HEK293 (cell line): ENCODE results near the gene CENPX.
A peak's percentile ranks its signal among the peaks of the same experiment; 100 is the strongest.

Experiments
- GLI4 ChIP-seq: fragments of 450-650 bp; formaldehyde crosslinking; IDR thresholded peaks from 2 replicates; pipeline ENCODE4 v1.5.1; 2016; ENCODE audit warnings: missing biosample characterization, missing genetic modification characterization
- MYNN ChIP-seq: fragments of 450-650 bp; formaldehyde crosslinking; IDR thresholded peaks from 2 replicates; pipeline ENCODE4 v1.5.1; 2016; ENCODE audit warnings: missing biosample characterization, missing genetic modification characterization, borderline replicate concordance
- SP2 ChIP-seq: fragments of 450-650 bp; formaldehyde crosslinking; IDR thresholded peaks from 2 replicates; pipeline ENCODE4 v1.5.1; 2016; ENCODE audit warnings: missing biosample characterization, missing genetic modification characterization
- SP7 ChIP-seq: fragments of 450-650 bp; formaldehyde crosslinking; IDR thresholded peaks from 2 replicates; pipeline ENCODE4 v1.5.1; 2016; ENCODE audit warnings: missing biosample characterization, missing genetic modification characterization
- ZBTB48 ChIP-seq: fragments of 450-650 bp; formaldehyde crosslinking; IDR thresholded peaks from 2 replicates; pipeline ENCODE4 v1.5.1; 2016; ENCODE audit warnings: missing biosample characterization, missing genetic modification characterization
- ZNF433 ChIP-seq: fragments of 450-650 bp; formaldehyde crosslinking; IDR thresholded peaks from 2 replicates; pipeline ENCODE4 v1.5.1; 2016; ENCODE audit warnings: missing biosample characterization, missing genetic modification characterization, low read depth
- TF ChIP-seq, protein P1 (sequence below): fragments of 450-650 bp; formaldehyde crosslinking; IDR thresholded peaks from 2 replicates; pipeline ENCODE4 v1.5.1; 2016; ENCODE audit warnings: missing biosample characterization, missing genetic modification characterization
- TF ChIP-seq, protein P2 (sequence below): fragments of 450-650 bp; formaldehyde crosslinking; IDR thresholded peaks from 2 replicates; pipeline ENCODE4 v1.5.1; 2016; ENCODE audit warnings: missing biosample characterization, missing genetic modification characterization
- TF ChIP-seq, protein P3 (sequence below): fragments of 450-650 bp; formaldehyde crosslinking; IDR thresholded peaks from 2 replicates; pipeline ENCODE4 v1.5.1; 2016; ENCODE audit warnings: missing biosample characterization, missing genetic modification characterization
- TF ChIP-seq, protein P4 (sequence below): fragments of 450-650 bp; formaldehyde crosslinking; IDR thresholded peaks from 2 replicates; pipeline ENCODE4 v1.5.1; 2016; ENCODE audit warnings: missing biosample characterization, missing genetic modification characterization, borderline replicate concordance
- TF ChIP-seq, protein P5 (sequence below): fragments of 450-650 bp; formaldehyde crosslinking; conservative IDR thresholded peaks from 2 replicates; pipeline ENCODE4 v1.5.1; 2016; ENCODE audit warnings: low read depth, missing biosample characterization, missing genetic modification characterization
- TF ChIP-seq, protein P6 (sequence below): fragments of 450-650 bp; formaldehyde crosslinking; IDR thresholded peaks from 2 replicates; pipeline ENCODE4 v1.5.1; 2016; ENCODE audit warnings: missing biosample characterization, missing genetic modification characterization
- TF ChIP-seq, protein P7 (sequence below): fragments of 450-650 bp; IDR thresholded peaks from 2 replicates; pipeline ENCODE4 v1.5.1; 2018; ENCODE audit warnings: missing biosample characterization, mild to moderate bottlenecking, missing genetic modification characterization
- TF ChIP-seq, protein P8 (sequence below): fragments of 450-650 bp; formaldehyde crosslinking; IDR thresholded peaks from 2 replicates; pipeline ENCODE4 v1.5.1; 2016; ENCODE audit warnings: missing biosample characterization, missing genetic modification characterization
- TF ChIP-seq, protein P9 (sequence below): sonication (generic); formaldehyde crosslinking; IDR thresholded peaks from 2 replicates; pipeline ENCODE4 v1.8.1; 2022; ENCODE audit warnings: mild to moderate bottlenecking, moderate library complexity, missing genetic modification reagents

CENPX gene

DNA sequence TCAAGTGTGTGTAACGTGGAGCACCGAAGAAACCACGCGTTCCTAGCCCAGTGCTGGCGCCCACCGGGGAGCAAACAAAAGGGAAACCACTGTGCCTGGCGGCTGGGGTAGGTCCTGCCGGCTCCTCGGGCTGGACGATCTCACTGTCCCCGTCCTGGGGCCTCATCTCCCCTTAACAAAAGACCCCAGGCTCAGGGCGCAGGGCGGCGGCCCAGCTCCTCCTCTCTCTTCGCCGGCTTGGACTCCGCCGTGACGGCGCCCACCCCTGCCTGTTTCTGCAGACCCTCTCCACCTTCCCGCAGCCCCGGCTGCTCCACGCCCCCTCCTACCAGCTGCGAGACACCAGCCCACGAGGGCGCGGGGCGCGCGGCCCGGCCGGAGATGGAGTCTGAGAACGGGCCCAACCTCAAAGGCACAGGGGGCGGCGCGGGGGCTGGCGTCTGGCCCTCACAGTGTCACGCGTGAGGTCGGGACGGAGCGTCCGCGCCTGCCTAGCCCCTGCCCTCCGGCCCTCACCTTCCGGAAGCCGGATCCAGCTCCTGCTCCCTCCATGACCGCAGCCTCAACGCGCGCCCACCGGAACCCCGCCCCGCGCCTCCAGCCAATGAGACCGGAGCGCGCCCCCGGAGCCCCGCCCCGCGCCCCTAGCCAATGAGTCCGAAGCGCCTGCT, at the start of gene CENPX (continued):
- TF ChIP-seq, protein P1, sequence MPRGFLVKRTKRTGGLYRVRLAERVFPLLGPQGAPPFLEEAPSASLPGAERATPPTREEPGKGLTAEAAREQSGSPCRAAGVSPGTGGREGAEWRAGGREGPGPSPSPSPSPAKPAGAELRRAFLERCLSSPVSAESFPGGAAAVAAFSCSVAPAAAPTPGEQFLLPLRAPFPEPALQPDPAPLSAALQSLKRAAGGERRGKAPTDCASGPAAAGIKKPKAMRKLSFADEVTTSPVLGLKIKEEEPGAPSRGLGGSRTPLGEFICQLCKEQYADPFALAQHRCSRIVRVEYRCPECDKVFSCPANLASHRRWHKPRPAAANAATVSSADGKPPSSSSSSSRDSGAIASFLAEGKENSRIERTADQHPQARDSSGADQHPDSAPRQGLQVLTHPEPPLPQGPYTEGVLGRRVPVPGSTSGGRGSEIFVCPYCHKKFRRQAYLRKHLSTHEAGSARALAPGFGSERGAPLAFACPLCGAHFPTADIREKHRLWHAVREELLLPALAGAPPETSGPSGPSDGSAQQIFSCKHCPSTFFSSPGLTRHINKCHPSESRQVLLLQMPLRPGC: no peak
- TF ChIP-seq MYNN (tag by site-specific recombination) (0 out of 2 replicates have a peak, but pooled peaks have one; percentile 14), SP2 (tag by site-specific recombination) (no peak), GLI4 (peak; percentile 64; the same call in 1 of the 2 replicates), ZNF433 (tag by site-specific recombination) (no peak), ZBTB48 (tag by site-specific recombination) (0 out of 2 replicates have a peak, but pooled peaks have one; percentile 33), SP7 (peak; percentile 57)
- TF ChIP-seq, protein P2, sequence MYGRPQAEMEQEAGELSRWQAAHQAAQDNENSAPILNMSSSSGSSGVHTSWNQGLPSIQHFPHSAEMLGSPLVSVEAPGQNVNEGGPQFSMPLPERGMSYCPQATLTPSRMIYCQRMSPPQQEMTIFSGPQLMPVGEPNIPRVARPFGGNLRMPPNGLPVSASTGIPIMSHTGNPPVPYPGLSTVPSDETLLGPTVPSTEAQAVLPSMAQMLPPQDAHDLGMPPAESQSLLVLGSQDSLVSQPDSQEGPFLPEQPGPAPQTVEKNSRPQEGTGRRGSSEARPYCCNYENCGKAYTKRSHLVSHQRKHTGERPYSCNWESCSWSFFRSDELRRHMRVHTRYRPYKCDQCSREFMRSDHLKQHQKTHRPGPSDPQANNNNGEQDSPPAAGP (tag by site-specific recombination): no peak; the same call in 1 of the 2 replicates
- TF ChIP-seq, protein P3, sequence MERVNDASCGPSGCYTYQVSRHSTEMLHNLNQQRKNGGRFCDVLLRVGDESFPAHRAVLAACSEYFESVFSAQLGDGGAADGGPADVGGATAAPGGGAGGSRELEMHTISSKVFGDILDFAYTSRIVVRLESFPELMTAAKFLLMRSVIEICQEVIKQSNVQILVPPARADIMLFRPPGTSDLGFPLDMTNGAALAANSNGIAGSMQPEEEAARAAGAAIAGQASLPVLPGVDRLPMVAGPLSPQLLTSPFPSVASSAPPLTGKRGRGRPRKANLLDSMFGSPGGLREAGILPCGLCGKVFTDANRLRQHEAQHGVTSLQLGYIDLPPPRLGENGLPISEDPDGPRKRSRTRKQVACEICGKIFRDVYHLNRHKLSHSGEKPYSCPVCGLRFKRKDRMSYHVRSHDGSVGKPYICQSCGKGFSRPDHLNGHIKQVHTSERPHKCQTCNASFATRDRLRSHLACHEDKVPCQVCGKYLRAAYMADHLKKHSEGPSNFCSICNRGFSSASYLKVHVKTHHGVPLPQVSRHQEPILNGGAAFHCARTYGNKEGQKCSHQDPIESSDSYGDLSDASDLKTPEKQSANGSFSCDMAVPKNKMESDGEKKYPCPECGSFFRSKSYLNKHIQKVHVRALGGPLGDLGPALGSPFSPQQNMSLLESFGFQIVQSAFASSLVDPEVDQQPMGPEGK: peak; percentile 75; the same call in 1 of the 2 replicates
- TF ChIP-seq, protein P4, sequence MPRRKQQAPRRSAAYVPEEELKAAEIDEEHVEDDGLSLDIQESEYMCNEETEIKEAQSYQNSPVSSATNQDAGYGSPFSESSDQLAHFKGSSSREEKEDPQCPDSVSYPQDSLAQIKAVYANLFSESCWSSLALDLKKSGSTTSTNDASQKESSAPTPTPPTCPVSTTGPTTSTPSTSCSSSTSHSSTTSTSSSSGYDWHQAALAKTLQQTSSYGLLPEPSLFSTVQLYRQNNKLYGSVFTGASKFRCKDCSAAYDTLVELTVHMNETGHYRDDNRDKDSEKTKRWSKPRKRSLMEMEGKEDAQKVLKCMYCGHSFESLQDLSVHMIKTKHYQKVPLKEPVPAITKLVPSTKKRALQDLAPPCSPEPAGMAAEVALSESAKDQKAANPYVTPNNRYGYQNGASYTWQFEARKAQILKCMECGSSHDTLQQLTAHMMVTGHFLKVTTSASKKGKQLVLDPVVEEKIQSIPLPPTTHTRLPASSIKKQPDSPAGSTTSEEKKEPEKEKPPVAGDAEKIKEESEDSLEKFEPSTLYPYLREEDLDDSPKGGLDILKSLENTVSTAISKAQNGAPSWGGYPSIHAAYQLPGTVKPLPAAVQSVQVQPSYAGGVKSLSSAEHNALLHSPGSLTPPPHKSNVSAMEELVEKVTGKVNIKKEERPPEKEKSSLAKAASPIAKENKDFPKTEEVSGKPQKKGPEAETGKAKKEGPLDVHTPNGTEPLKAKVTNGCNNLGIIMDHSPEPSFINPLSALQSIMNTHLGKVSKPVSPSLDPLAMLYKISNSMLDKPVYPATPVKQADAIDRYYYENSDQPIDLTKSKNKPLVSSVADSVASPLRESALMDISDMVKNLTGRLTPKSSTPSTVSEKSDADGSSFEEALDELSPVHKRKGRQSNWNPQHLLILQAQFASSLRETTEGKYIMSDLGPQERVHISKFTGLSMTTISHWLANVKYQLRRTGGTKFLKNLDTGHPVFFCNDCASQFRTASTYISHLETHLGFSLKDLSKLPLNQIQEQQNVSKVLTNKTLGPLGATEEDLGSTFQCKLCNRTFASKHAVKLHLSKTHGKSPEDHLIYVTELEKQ: peak; percentile 29; the same call in 1 of the 2 replicates
- TF ChIP-seq, protein P5, sequence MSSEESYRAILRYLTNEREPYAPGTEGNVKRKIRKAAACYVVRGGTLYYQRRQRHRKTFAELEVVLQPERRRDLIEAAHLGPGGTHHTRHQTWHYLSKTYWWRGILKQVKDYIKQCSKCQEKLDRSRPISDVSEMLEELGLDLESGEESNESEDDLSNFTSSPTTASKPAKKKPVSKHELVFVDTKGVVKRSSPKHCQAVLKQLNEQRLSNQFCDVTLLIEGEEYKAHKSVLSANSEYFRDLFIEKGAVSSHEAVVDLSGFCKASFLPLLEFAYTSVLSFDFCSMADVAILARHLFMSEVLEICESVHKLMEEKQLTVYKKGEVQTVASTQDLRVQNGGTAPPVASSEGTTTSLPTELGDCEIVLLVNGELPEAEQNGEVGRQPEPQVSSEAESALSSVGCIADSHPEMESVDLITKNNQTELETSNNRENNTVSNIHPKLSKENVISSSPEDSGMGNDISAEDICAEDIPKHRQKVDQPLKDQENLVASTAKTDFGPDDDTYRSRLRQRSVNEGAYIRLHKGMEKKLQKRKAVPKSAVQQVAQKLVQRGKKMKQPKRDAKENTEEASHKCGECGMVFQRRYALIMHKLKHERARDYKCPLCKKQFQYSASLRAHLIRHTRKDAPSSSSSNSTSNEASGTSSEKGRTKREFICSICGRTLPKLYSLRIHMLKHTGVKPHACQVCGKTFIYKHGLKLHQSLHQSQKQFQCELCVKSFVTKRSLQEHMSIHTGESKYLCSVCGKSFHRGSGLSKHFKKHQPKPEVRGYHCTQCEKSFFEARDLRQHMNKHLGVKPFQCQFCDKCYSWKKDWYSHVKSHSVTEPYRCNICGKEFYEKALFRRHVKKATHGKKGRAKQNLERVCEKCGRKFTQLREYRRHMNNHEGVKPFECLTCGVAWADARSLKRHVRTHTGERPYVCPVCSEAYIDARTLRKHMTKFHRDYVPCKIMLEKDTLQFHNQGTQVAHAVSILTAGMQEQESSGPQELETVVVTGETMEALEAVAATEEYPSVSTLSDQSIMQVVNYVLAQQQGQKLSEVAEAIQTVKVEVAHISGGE (tag by site-specific recombination): 0 out of 2 replicates have a peak, but pooled peaks have one; percentile 32
- TF ChIP-seq, protein P6, sequence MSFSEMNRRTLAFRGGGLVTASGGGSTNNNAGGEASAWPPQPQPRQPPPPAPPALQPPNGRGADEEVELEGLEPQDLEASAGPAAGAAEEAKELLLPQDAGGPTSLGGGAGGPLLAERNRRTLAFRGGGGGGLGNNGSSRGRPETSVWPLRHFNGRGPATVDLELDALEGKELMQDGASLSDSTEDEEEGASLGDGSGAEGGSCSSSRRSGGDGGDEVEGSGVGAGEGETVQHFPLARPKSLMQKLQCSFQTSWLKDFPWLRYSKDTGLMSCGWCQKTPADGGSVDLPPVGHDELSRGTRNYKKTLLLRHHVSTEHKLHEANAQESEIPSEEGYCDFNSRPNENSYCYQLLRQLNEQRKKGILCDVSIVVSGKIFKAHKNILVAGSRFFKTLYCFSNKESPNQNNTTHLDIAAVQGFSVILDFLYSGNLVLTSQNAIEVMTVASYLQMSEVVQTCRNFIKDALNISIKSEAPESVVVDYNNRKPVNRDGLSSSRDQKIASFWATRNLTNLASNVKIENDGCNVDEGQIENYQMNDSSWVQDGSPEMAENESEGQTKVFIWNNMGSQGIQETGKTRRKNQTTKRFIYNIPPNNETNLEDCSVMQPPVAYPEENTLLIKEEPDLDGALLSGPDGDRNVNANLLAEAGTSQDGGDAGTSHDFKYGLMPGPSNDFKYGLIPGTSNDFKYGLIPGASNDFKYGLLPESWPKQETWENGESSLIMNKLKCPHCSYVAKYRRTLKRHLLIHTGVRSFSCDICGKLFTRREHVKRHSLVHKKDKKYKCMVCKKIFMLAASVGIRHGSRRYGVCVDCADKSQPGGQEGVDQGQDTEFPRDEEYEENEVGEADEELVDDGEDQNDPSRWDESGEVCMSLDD: peak; percentile 53; the same call in 1 of the 2 replicates
- TF ChIP-seq, protein P7, sequence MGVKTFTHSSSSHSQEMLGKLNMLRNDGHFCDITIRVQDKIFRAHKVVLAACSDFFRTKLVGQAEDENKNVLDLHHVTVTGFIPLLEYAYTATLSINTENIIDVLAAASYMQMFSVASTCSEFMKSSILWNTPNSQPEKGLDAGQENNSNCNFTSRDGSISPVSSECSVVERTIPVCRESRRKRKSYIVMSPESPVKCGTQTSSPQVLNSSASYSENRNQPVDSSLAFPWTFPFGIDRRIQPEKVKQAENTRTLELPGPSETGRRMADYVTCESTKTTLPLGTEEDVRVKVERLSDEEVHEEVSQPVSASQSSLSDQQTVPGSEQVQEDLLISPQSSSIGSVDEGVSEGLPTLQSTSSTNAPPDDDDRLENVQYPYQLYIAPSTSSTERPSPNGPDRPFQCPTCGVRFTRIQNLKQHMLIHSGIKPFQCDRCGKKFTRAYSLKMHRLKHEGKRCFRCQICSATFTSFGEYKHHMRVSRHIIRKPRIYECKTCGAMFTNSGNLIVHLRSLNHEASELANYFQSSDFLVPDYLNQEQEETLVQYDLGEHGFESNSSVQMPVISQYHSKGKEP (tag by site-specific recombination): no peak
- TF ChIP-seq, protein P8, sequence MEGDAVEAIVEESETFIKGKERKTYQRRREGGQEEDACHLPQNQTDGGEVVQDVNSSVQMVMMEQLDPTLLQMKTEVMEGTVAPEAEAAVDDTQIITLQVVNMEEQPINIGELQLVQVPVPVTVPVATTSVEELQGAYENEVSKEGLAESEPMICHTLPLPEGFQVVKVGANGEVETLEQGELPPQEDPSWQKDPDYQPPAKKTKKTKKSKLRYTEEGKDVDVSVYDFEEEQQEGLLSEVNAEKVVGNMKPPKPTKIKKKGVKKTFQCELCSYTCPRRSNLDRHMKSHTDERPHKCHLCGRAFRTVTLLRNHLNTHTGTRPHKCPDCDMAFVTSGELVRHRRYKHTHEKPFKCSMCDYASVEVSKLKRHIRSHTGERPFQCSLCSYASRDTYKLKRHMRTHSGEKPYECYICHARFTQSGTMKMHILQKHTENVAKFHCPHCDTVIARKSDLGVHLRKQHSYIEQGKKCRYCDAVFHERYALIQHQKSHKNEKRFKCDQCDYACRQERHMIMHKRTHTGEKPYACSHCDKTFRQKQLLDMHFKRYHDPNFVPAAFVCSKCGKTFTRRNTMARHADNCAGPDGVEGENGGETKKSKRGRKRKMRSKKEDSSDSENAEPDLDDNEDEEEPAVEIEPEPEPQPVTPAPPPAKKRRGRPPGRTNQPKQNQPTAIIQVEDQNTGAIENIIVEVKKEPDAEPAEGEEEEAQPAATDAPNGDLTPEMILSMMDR (tag by site-specific recombination): 0 out of 2 replicates have a peak, but pooled peaks have one; percentile 8
- TF ChIP-seq, protein P9, sequence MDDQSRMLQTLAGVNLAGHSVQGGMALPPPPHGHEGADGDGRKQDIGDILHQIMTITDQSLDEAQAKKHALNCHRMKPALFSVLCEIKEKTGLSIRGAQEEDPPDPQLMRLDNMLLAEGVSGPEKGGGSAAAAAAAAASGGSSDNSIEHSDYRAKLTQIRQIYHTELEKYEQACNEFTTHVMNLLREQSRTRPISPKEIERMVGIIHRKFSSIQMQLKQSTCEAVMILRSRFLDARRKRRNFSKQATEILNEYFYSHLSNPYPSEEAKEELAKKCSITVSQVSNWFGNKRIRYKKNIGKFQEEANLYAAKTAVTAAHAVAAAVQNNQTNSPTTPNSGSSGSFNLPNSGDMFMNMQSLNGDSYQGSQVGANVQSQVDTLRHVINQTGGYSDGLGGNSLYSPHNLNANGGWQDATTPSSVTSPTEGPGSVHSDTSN: peak; percentile 82; the same call in 1 of the 2 replicates
